SH-SY5Y (cell line): Measurements from ENCODE around the gene GAREM1.

Source experiments
- GATA2 ChIP-seq: IDR thresholded peaks from 2 replicates; pipeline ENCODE4 v1.6.1; 2011; ENCODE audit warnings: mild to moderate bottlenecking, low read depth, low read length
- GATA3 ChIP-seq: IDR thresholded peaks from 2 replicates; pipeline ENCODE4 v1.6.1; 2011; ENCODE audit warnings: low read depth, mild to moderate bottlenecking, low read length, moderate library complexity

DNA sequence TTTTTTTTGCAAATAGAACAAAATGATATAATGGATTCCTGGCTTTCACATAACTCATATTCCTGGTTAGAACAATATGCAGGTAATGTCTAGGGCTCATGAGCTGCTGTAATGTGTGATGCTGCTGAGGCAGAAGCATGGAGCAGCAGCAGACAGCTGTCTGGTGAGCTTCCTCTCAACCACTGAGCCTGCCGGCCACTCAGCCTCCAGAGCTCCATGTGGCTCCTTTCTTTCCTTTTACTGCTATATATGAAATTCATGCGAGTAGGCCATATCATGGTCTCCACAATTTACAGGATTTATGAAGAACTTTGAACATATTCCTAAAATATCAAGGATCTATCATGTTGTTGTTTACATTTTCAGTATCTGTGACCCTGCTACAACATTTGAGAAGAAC is 159.9 kb downstream of the GAREM1 start:
- no peak for TF ChIP-seq GATA3
- no peak for TF ChIP-seq GATA2
